HepG2 (cell line): Measurements from ENCODE around the gene DOK4. TPM values are rescaled to one million over a fixed set of nuclear protein-coding genes. Genes with fewer than 3 reads are reported as not detected.

Source experiments
- ATAC-seq: fragments of 200-7000 bp; cut with Tn5 transposase; 3 replicates; pipeline ENCODE4 v1.9.1; 2020; ENCODE audit warnings: mild to moderate bottlenecking, moderate library complexity
- BruUV-seq: library from RNA; stranded (reverse); fragments of 400-500 nt; replicated peaks from 2 replicates; lab custom pipeline; 2021; lab: Mats Ljungman, UMichigan
- CTCF ChIA-PET: fragments of 300-600 bp; formaldehyde crosslinking; extraction: SDS; loops from one replicate; lab custom pipeline; 2021; ENCODE audit warnings: low total read pairs, inconsistent platforms, low intra/inter-chr PET ratio; lab: Yijun Ruan, JAX
- POLR2A ChIA-PET: fragments of 350-600 bp; sonication (Branson Sonifier 250); formaldehyde crosslinking; loops from one replicate; lab custom pipeline; 2020; ENCODE audit warnings: antibody characterized with exemption, inconsistent platforms; lab: Yijun Ruan, JAX
- DNase-seq: peaks from one replicate; pipeline ENCODE4 v3.0.0-alpha.2; 2015; ENCODE audit warnings: low spot score
- FAIRE-seq: peaks from 3 replicates; lab custom pipeline; 2011; peaks lifted over from hg19 to GRCh38; lab: Jason Lieb, UNC
- H2AFZ ChIP-seq: one replicate; pipeline ENCODE4 v1.6.1; 2011; ENCODE audit warnings: low read length, inconsistent platforms
- H3K27ac ChIP-seq: fragments of 300-600 bp; 3 replicates; pipeline ENCODE4 v1.8.0; 2011; ENCODE audit warnings: mixed run types, mild to moderate bottlenecking, mixed read lengths, low read length, inconsistent platforms; ENCODE audit not compliant: insufficient read depth; ENCODE audit errors: extremely low read length
- H3K27me3 ChIP-seq, 2 experiments: fragments of 200-600 bp in 1 of 2; 2 replicates in 1 of 2; 3 replicates in 1 of 2; pipeline versions ENCODE4 v1.6.0 to v1.8.0; 2011; ENCODE audit warnings: low read length in 2 of 2, mild to moderate bottlenecking in 2 of 2, moderate library complexity in 2 of 2, inconsistent platforms in 1 of 2; ENCODE audit not compliant: insufficient read depth in 2 of 2, control insufficient read depth in 1 of 2
- H3K36me3 ChIP-seq, 2 experiments: fragments of 200-600 bp in 1 of 2; replicated peaks in 1 of 2; 2 replicates in 1 of 2; 3 replicates in 1 of 2; pipeline versions ENCODE4 v1.5.1 to v1.8.0; 2011; ENCODE audit warnings: low read length in 2 of 2, inconsistent platforms in 1 of 2; ENCODE audit not compliant: insufficient read depth in 2 of 2, control insufficient read depth in 1 of 2
- H3K4me1 ChIP-seq: 2 replicates; pipeline ENCODE4 v1.5.1; 2012; ENCODE audit warnings: low read length, inconsistent platforms; ENCODE audit not compliant: insufficient read depth
- H3K4me2 ChIP-seq: 2 replicates; pipeline ENCODE4 v1.6.0; 2011; ENCODE audit warnings: low read depth, low read length, inconsistent platforms
- H3K4me3 ChIP-seq, 3 experiments: fragments of 200-600 bp in 1 of 3; sonication (generic), shearing (Covaris generic) in 1 of 3; replicated peaks in 1 of 3; 2 replicates each; pipeline ENCODE4 v1.5.1; 2011 to 2016; ENCODE audit warnings: low read length in 3 of 3, inconsistent platforms in 2 of 3, low read depth in 2 of 3, mild to moderate bottlenecking in 2 of 3, control low read depth in 1 of 3, mixed read lengths in 1 of 3; ENCODE audit not compliant: insufficient read depth in 1 of 3
- H3K79me2 ChIP-seq: one replicate; pipeline ENCODE4 v1.6.1; 2011; ENCODE audit warnings: low read length, inconsistent platforms; ENCODE audit not compliant: insufficient read depth
- H3K9ac ChIP-seq: 2 replicates; pipeline ENCODE4 v1.6.0; 2011; ENCODE audit warnings: mild to moderate bottlenecking, low read depth, low read length, inconsistent platforms; ENCODE audit not compliant: insufficient read depth
- H3K9me3 ChIP-seq: 2 replicates; pipeline ENCODE4 v1.5.1; 2012; ENCODE audit warnings: mild to moderate bottlenecking, low read length
- H4K20me1 ChIP-seq: 2 replicates; pipeline ENCODE4 v1.6.0; 2011; ENCODE audit warnings: inconsistent platforms, mild to moderate bottlenecking, low read length, moderate library complexity; ENCODE audit not compliant: insufficient read depth
- DR1 ChIP-seq: sonication (generic); formaldehyde crosslinking; IDR thresholded peaks from 2 replicates; pipeline ENCODE4 v1.8.0; 2021; ENCODE audit warnings: mild to moderate bottlenecking, missing genetic modification reagents, inconsistent platforms
- MBD4 ChIP-seq: IDR thresholded peaks from 2 replicates; pipeline ENCODE4 v1.6.1; 2012; ENCODE audit warnings: low read length, inconsistent platforms, borderline replicate concordance
- REL ChIP-seq: sonication (generic); formaldehyde crosslinking; conservative IDR thresholded peaks from 2 replicates; pipeline ENCODE4 v1.8.0; 2022; ENCODE audit warnings: mild to moderate bottlenecking, missing genetic modification reagents, moderate library complexity
- SOX5 ChIP-seq: IDR thresholded peaks from 2 replicates; pipeline ENCODE4 v1.6.1; 2016; ENCODE audit warnings: borderline replicate concordance
- WGBS: methylation state at CpG from one replicate; pipeline ENCODE4 v1.1.6; 2017; ENCODE audit warnings: low lambda C conversion rate; 5-methylcytosine and 5-hydroxymethylcytosine counted together
- in situ Hi-C: cut with HindIII; loops from 2 replicates; pipeline ENCODE4 v1.10.0; 2017; ENCODE audit warnings: low pct_unique_long_range_greater_than_20kb; ENCODE audit not compliant: extremely low pct_ligation_motif_present
- intact Hi-C: fragments of 100-400 bp; cut with micrococcal nuclease; formaldehyde crosslinking; loops from one replicate; pipeline ENCODE4 v1.10.0; 2022; ENCODE audit not compliant: unreplicated experiment
- polyA plus RNA-seq, 8 experiments: library from polyadenylated mRNA; depleted of rRNA in 3 of 8; stranded (reverse) in 7 of 8; unstranded in 1 of 8; fragments of >200 nt; fragmentation: Illumina TruSeq in 4 of 8; extraction: Trizol in 4 of 8; gene quantifications; 2 replicates each; pipeline versions ENCODE4 v1.2.1 to v1.2.3, GENCODE V29; 2011 to 2016; ENCODE audit warnings: low read depth in 4 of 8, missing spikeins in 1 of 8, mixed read lengths in 1 of 8; ENCODE audit not compliant: insufficient read depth in 1 of 8
- total RNA-seq, 5 experiments: library from RNA; depleted of rRNA; stranded (reverse); fragments of >200 nt; fragmentation: Illumina TruSeq; extraction: Trizol; gene quantifications; 2 replicates each; pipeline ENCODE4 v1.2.3, GENCODE V29; 2016; ENCODE audit warnings: low read depth in 1 of 5
- TF ChIP-seq, protein P1 (sequence below): sonication (generic); formaldehyde crosslinking; IDR thresholded peaks from 2 replicates; pipeline ENCODE4 v1.4.0; 2020; ENCODE audit warnings: mild to moderate bottlenecking, missing genetic modification reagents
- TF ChIP-seq, protein P2 (sequence below): sonication (generic); formaldehyde crosslinking; IDR thresholded peaks from 2 replicates; pipeline ENCODE4 v1.4.0; 2020; ENCODE audit warnings: mild to moderate bottlenecking, missing genetic modification reagents
- TF ChIP-seq, protein P3 (sequence below): sonication (generic); formaldehyde crosslinking; IDR thresholded peaks from 2 replicates; pipeline ENCODE4 v1.4.0; 2020; ENCODE audit warnings: missing genetic modification reagents
- TF ChIP-seq, protein P4 (sequence below): sonication (generic); formaldehyde crosslinking; IDR thresholded peaks from 2 replicates; pipeline ENCODE4 v1.5.1; 2020; ENCODE audit warnings: missing genetic modification reagents, mild to moderate bottlenecking, borderline replicate concordance
- TF ChIP-seq, protein P5 (sequence below): sonication (generic); formaldehyde crosslinking; IDR thresholded peaks from 2 replicates; pipeline ENCODE4 v1.5.1; 2020; ENCODE audit warnings: mild to moderate bottlenecking, missing genetic modification reagents, borderline replicate concordance
- TF ChIP-seq, protein P6 (sequence below): sonication (generic); formaldehyde crosslinking; IDR thresholded peaks from 2 replicates; pipeline ENCODE4 v1.9.0; 2021; ENCODE audit warnings: mild to moderate bottlenecking, missing genetic modification reagents

Gene DOK4
- total and polyA plus RNA-seq, 2 of the 13 experiments (the other 11 are each of a cell fraction or from before 2014, with no cell fraction given) = 52.7 to 70.0 TPM

DNA sequence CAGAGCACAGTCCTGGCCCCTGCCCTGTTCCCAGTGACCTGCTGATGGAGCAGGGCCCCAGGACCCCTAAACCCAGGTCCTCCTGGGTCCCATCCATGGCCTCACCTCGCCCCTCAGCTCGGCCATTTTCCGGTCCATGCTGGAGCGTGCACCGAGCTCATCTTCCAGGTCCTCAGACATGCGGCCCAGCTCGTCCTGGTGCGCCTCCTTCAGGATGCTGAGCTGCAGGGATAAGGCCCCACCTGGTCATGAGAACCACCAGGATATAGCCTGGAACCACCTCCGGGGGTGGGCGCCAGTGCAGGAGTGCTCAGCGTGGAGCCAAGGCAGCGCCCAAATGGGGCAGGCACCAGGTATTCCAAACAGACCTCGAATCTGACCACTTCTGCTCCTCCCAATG is 32.2 kb upstream of the DOK4 start:
- H3K36me3 ChIP-seq = no peaks in the 10 kb centered on the region
- H3K79me2 ChIP-seq = no peaks in the 10 kb centered on the region
- H4K20me1 ChIP-seq = no peaks in the 10 kb centered on the region
- DNase-seq (no peak), FAIRE-seq (no peak), ATAC-seq (peak; percentile 55)
- no peak overlapping the region for H2AFZ ChIP-seq
- no peak overlapping the region for H3K9ac ChIP-seq
- H3K4me3 ChIP-seq = no peak overlapping the region
- H3K9me3 ChIP-seq = no peaks in the 10 kb centered on the region
- WGBS = 65% methylated on average over 4 of the region's 13 CpGs
- no peak overlapping the region for H3K27ac ChIP-seq
- POLR2A ChIA-PET = interaction anchor here (0.6 to 3.0 kb wide), 6 partner anchors 35 to 218 kb away, joined by 3 to 16 read pairs (median 8); partner anchors contain the start of genes CIAPIN1, COQ9 and POLR2C
- intact Hi-C loops (no loop called here), in situ Hi-C loops (loop anchor here (5.0 kb wide), 3 partner anchors 41 to 216 kb away; no protein-coding TSS in a partner anchor)
- peaks cover 18% of the 10 kb centered on the region for H3K4me1 ChIP-seq
- H3K4me2 ChIP-seq = peak overlapping the region; percentile 4; the same call in 1 of the 2 replicates
- H3K27me3 ChIP-seq = no peaks in the 10 kb centered on the region
- CTCF ChIA-PET = interaction anchor here (2.2 to 4.3 kb wide), 3 partner anchors 43 to 100 kb away, joined by 16 to 78 read pairs (median 37); partner anchors contain the start of gene POLR2C
- no TSS peak for BruUV-seq
- TF ChIP-seq, protein P1, sequence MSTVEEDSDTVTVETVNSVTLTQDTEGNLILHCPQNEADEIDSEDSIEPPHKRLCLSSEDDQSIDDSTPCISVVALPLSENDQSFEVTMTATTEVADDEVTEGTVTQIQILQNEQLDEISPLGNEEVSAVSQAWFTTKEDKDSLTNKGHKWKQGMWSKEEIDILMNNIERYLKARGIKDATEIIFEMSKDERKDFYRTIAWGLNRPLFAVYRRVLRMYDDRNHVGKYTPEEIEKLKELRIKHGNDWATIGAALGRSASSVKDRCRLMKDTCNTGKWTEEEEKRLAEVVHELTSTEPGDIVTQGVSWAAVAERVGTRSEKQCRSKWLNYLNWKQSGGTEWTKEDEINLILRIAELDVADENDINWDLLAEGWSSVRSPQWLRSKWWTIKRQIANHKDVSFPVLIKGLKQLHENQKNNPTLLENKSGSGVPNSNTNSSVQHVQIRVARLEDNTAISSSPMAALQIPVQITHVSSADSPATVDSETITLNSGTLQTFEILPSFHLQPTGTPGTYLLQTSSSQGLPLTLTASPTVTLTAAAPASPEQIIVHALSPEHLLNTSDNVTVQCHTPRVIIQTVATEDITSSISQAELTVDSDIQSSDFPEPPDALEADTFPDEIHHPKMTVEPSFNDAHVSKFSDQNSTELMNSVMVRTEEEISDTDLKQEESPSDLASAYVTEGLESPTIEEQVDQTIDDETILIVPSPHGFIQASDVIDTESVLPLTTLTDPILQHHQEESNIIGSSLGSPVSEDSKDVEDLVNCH (CRISPR knock-in tag) = no peak
- TF ChIP-seq, protein P2, sequence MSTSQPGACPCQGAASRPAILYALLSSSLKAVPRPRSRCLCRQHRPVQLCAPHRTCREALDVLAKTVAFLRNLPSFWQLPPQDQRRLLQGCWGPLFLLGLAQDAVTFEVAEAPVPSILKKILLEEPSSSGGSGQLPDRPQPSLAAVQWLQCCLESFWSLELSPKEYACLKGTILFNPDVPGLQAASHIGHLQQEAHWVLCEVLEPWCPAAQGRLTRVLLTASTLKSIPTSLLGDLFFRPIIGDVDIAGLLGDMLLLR = no peak
- TF ChIP-seq, protein P3, sequence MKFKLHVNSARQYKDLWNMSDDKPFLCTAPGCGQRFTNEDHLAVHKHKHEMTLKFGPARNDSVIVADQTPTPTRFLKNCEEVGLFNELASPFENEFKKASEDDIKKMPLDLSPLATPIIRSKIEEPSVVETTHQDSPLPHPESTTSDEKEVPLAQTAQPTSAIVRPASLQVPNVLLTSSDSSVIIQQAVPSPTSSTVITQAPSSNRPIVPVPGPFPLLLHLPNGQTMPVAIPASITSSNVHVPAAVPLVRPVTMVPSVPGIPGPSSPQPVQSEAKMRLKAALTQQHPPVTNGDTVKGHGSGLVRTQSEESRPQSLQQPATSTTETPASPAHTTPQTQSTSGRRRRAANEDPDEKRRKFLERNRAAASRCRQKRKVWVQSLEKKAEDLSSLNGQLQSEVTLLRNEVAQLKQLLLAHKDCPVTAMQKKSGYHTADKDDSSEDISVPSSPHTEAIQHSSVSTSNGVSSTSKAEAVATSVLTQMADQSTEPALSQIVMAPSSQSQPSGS (CRISPR knock-in tag) = no peak
- no peak for TF ChIP-seq MBD4
- TF ChIP-seq SOX5 (CRISPR knock-in tag) = no peak
- no peak for TF ChIP-seq DR1
- no peak for TF ChIP-seq REL
- TF ChIP-seq, protein P4, sequence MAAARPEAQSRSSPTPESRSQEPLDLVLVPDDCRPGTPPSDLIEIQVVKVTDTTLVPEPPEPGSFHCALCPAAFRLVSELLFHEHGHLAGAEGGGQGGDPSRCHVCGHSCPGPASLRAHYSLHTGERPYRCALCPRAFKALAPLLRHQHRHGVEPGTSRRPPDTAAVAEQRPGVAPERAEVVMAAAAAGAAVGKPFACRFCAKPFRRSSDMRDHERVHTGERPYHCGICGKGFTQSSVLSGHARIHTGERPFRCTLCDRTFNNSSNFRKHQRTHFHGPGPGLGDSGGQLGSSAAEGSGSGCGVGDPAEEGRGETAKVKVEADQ (CRISPR knock-in tag) = no peak
- TF ChIP-seq, protein P5, sequence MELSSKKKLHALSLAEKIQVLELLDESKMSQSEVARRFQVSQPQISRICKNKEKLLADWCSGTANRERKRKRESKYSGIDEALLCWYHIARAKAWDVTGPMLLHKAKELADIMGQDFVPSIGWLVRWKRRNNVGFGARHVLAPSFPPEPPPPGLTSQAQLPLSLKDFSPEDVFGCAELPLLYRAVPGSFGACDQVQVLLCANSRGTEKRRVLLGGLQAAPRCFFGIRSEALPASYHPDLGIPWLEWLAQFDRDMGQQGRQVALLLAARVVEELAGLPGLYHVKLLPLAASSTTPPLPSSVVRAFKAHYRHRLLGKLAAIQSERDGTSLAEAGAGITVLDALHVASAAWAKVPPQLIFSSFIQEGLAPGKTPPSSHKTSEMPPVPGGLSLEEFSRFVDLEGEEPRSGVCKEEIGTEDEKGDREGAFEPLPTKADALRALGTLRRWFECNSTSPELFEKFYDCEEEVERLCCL (CRISPR knock-in tag) = no peak
- TF ChIP-seq, protein P6, sequence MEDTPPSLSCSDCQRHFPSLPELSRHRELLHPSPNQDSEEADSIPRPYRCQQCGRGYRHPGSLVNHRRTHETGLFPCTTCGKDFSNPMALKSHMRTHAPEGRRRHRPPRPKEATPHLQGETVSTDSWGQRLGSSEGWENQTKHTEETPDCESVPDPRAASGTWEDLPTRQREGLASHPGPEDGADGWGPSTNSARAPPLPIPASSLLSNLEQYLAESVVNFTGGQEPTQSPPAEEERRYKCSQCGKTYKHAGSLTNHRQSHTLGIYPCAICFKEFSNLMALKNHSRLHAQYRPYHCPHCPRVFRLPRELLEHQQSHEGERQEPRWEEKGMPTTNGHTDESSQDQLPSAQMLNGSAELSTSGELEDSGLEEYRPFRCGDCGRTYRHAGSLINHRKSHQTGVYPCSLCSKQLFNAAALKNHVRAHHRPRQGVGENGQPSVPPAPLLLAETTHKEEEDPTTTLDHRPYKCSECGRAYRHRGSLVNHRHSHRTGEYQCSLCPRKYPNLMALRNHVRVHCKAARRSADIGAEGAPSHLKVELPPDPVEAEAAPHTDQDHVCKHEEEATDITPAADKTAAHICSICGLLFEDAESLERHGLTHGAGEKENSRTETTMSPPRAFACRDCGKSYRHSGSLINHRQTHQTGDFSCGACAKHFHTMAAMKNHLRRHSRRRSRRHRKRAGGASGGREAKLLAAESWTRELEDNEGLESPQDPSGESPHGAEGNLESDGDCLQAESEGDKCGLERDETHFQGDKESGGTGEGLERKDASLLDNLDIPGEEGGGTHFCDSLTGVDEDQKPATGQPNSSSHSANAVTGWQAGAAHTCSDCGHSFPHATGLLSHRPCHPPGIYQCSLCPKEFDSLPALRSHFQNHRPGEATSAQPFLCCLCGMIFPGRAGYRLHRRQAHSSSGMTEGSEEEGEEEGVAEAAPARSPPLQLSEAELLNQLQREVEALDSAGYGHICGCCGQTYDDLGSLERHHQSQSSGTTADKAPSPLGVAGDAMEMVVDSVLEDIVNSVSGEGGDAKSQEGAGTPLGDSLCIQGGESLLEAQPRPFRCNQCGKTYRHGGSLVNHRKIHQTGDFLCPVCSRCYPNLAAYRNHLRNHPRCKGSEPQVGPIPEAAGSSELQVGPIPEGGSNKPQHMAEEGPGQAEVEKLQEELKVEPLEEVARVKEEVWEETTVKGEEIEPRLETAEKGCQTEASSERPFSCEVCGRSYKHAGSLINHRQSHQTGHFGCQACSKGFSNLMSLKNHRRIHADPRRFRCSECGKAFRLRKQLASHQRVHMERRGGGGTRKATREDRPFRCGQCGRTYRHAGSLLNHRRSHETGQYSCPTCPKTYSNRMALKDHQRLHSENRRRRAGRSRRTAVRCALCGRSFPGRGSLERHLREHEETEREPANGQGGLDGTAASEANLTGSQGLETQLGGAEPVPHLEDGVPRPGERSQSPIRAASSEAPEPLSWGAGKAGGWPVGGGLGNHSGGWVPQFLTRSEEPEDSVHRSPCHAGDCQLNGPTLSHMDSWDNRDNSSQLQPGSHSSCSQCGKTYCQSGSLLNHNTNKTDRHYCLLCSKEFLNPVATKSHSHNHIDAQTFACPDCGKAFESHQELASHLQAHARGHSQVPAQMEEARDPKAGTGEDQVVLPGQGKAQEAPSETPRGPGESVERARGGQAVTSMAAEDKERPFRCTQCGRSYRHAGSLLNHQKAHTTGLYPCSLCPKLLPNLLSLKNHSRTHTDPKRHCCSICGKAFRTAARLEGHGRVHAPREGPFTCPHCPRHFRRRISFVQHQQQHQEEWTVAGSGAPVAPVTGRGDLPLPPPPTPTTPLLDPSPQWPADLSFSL = no peak
